ENCODE measurements around the gene BUB1.
"Not testable (repeated sequence)": the region's sequence is repeated elsewhere in the genome, so short reads cannot be mapped to it uniquely, and the experiment has no call there.

The BUB1 gene

GRCh38 chr2:110653861-110654260, 24.0 kb downstream of the BUB1 start:
- no peak for DNase-seq

GRCh38 chr2:110650346-110650745, 27.5 kb downstream of the BUB1 start:
- DNase-seq, result no peak

GRCh38 chr2:110647777-110648176, 30.1 kb downstream of the BUB1 start:
- DNase-seq, result no peak

- no peak for DNase-seq
These were observed 32.2 kb downstream of the BUB1 start for GRCh38 chr2:110645616-110646015.

- no peak for DNase-seq
These were observed 33.5 kb downstream of the BUB1 start for GRCh38 chr2:110644357-110644756.

GRCh38 chr2:110642360-110642759, 35.5 kb downstream of the BUB1 start:
- DNase-seq, result no peak

GRCh38 chr2:110639972-110640371, 37.9 kb downstream of the BUB1 start:
- no peak for DNase-seq

- DNase-seq, result no peak
These were observed 38.7 kb downstream of the BUB1 start for GRCh38 chr2:110638952-110639695.

- no peak for DNase-seq
These were observed 39.9 kb downstream of the BUB1 start for GRCh38 chr2:110638004-110638403.

- DNase-seq, result no peak
These were observed 40.8 kb downstream of the BUB1 start for GRCh38 chr2:110637093-110637492.

- not testable (repeated sequence) for DNase-seq
These were observed 41.8 kb downstream of the BUB1 start for GRCh38 chr2:110635949-110636628.

GRCh38 chr2:110627348-110627747, 50.5 kb downstream of the BUB1 start:
- DNase-seq, result not testable (repeated sequence)

- DNase-seq, result not testable (repeated sequence)
These were observed 58.4 kb downstream of the BUB1 start for GRCh38 chr2:110619326-110619939.

- DNase-seq, result not testable (repeated sequence)
These were observed 63.9 kb downstream of the BUB1 start for GRCh38 chr2:110613927-110614326.

GRCh38 chr2:110610613-110611250, 67.1 kb downstream of the BUB1 start:
- DNase-seq, result not testable (repeated sequence)

- not testable (repeated sequence) for DNase-seq
These were observed 67.8 kb downstream of the BUB1 start for GRCh38 chr2:110609843-110610612.

- not testable (repeated sequence) for DNase-seq
These were observed 68.9 kb downstream of the BUB1 start for GRCh38 chr2:110608788-110609502.

GRCh38 chr2:110605057-110605456, 72.8 kb downstream of the BUB1 start:
- not testable (repeated sequence) for DNase-seq

GRCh38 chr2:110603917-110604591, 73.8 kb downstream of the BUB1 start:
- not testable (repeated sequence) for DNase-seq

- DNase-seq, result not testable (repeated sequence)
These were observed 75.7 kb downstream of the BUB1 start for GRCh38 chr2:110602139-110602538.

GRCh38 chr2:110591973-110592372, 85.9 kb downstream of the BUB1 start:
- DNase-seq, result not testable (repeated sequence)

All from activated effector memory CD4-positive, alpha-beta T cell treated with Interleukin-2 at 50 U/mL for 16 hours (primary cell).